GM06990 (cell line): ENCODE results near the gene CCDC17.

Source experiments
- DNase-seq: peaks from one replicate; pipeline ENCODE4 v3.0.0-alpha.2; 2011; ENCODE audit not compliant: insufficient read length; ENCODE audit errors: extremely low read depth
- H3K27me3 ChIP-seq: replicated peaks from 2 replicates; pipeline ENCODE4 v1.6.0; 2011; ENCODE audit warnings: low read length; ENCODE audit not compliant: control insufficient read depth, insufficient read depth
- H3K36me3 ChIP-seq: 2 replicates; pipeline ENCODE4 v1.5.1; 2011; ENCODE audit warnings: low read length; ENCODE audit not compliant: control insufficient read depth, insufficient read depth
- H3K4me3 ChIP-seq: replicated peaks from 2 replicates; pipeline ENCODE4 v1.5.1; 2011; ENCODE audit warnings: low read depth, mild to moderate bottlenecking, control low read depth, low read length
- TF ChIP-seq, protein P1 (sequence below): IDR thresholded peaks from 2 replicates; pipeline ENCODE4 v1.5.1; 2011; ENCODE audit warnings: low read length, control low read depth, mild to moderate bottlenecking, inconsistent platforms; ENCODE audit not compliant: insufficient read depth, poor library complexity, severe bottlenecking

The CCDC17 gene

DNA sequence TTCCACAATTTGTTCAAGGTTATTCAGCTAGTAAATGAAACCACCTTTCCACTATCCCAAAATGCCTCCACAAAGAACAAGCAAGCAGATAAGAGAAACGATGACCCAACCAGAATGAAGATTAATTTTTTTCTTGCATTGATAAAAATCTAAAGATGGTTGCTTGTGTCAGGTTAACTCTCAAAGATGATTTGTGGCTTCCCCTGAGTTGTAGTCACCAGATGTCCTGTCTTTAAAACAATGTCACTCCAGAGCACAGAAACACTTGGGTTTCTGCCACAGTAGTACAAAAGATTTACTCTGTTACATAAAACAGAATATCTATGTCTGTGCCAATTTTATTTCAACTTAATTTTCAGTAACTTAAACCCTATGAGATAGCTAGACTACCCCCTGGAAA is 11.4 kb upstream of the CCDC17 start:
- H3K27me3 ChIP-seq, result no peaks in the 10 kb centered on the region
- TF ChIP-seq, protein P1, sequence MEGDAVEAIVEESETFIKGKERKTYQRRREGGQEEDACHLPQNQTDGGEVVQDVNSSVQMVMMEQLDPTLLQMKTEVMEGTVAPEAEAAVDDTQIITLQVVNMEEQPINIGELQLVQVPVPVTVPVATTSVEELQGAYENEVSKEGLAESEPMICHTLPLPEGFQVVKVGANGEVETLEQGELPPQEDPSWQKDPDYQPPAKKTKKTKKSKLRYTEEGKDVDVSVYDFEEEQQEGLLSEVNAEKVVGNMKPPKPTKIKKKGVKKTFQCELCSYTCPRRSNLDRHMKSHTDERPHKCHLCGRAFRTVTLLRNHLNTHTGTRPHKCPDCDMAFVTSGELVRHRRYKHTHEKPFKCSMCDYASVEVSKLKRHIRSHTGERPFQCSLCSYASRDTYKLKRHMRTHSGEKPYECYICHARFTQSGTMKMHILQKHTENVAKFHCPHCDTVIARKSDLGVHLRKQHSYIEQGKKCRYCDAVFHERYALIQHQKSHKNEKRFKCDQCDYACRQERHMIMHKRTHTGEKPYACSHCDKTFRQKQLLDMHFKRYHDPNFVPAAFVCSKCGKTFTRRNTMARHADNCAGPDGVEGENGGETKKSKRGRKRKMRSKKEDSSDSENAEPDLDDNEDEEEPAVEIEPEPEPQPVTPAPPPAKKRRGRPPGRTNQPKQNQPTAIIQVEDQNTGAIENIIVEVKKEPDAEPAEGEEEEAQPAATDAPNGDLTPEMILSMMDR, result no peak
- no peak overlapping the region for H3K4me3 ChIP-seq
- DNase-seq, result no peak
- peaks cover 23% of the 10 kb centered on the region for H3K36me3 ChIP-seq

DNA sequence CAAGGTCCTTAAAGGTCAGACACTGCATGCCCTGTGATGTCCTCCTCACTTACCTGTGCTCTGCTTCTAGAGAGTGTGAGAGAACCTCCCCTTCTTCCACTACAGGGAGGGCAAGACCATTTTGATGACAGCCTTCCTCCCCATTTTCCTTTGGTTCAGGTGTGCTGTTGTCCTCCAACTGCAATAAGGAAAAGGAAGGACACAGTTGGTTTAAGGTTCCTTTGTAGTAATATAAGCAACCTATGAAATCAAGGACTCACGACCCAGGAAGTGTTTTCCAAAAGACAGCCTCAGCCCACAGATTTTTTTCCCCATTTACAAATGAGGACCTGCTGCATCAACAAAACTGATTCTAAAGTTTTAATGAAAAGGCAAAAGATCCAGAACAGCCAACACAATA is 6.6 kb upstream of the CCDC17 start:
- TF ChIP-seq, protein P1, result no peak
- H3K27me3 ChIP-seq, result no peaks in the 10 kb centered on the region
- DNase-seq, result no peak
- peaks cover 35% of the 10 kb centered on the region for H3K36me3 ChIP-seq
- no peak overlapping the region for H3K4me3 ChIP-seq

DNA sequence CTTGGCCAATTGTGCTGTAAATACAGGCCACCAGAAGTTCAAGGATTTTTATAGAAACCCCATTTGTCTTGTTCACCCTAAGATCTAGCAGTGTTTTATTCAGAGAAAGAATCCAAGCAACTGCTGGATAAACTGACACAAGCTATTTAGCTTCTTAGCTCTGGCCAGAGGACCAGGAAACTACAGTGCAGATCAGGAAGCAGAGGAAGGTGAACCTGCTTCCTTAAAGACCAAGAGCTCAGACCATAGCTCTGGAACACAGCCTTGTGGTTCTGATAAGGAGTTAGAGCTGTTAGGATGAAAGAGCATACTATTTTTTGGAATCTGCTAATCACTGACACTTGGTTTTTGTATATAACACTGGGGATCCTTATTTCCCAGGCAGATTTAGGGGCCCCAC is 5.2 kb upstream of the CCDC17 start:
- H3K36me3 ChIP-seq, result peaks cover 34% of the 10 kb centered on the region
- no peak for DNase-seq
- H3K4me3 ChIP-seq, result no peak overlapping the region
- TF ChIP-seq, protein P1, result no peak
- no peaks in the 10 kb centered on the region for H3K27me3 ChIP-seq

DNA sequence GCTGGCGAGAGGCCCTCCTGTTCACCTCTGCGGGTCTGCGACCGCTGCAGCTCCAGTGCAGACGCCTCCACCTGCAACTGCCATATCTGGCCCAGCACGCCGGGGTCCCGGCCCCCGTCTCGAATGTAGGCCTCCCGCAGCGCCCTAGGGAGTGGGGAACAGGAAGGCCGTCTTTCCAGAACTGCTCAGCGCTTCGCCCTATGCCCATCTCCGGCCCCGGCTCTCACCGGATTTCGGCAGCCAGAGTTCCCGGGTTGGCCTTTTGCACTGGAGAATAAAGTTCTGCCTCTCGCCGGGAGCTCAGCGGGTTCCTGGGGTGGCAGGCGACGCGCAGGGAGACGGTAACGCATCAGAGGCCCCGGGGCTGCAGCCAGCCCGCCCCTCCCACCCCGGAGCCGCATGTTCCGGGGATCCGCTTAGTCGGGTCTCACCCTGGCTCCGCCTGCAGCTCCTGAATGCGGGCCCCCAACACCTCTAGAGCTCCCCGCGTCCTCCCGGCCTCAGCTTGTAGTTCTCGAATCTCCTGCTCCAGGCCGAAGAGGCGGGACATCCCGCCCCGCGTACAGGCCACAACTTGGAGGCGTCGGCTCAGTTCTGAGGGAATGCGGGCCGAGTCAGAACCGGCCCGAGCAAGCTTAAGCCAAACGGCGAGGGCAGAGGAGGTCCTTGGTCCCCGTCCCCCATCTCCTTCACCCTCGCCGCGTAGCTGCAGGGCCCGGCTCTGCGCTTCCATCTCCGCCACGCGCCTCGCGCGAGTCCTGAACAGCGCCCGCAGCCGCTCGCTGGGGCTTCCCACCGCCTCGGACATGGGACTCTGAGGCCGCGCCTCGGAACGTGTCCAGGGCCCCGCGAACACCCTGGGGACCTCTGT is 1.1 kb downstream of the CCDC17 start:
- no peak overlapping the region for H3K4me3 ChIP-seq
- TF ChIP-seq, protein P1, result no peak
- no peaks in the 10 kb centered on the region for H3K27me3 ChIP-seq
- DNase-seq, result peak; percentile 20
- H3K36me3 ChIP-seq, result peaks cover 27% of the 10 kb centered on the region

DNA sequence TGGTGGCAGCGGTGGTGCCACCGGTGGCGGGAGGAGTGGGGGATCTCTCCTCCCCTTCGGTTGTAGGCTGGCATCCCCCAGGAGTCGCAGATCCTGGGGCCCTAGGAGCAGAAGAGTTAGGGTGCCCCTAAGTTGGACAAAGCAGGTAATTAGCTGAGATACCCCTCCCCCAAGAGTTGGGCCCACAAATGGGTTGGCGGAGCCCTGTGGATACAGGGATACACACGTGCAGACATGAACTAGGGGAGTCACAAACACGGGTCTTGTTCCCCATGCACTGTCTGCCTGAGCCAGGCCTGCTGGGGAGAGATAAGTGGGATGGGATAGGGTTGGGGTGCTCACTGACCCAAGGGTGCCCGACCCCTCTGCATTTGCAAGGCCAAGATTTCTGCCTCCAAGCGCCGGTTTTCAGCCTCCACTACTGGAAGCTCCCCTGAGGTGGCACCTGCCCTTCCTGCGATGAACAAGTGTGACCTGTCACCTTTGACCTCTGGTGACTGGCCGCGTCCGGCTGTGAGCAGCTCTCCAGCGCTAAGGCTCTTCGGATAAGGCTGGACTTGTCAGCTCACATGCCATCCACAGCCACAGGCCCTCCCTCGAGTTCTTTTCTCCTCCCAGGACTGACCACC is 1.8 kb downstream of the CCDC17 start:
- DNase-seq, result peak; percentile 19
- H3K4me3 ChIP-seq, result no peak overlapping the region
- peaks cover 30% of the 10 kb centered on the region for H3K36me3 ChIP-seq
- H3K27me3 ChIP-seq, result no peaks in the 10 kb centered on the region
- TF ChIP-seq, protein P1, result no peak
